MM.1S (cell line): ENCODE data around the gene LRRC70.

Experiments used
- DNase-seq: peaks from one replicate; pipeline ENCODE4 v3.0.0-alpha.2; 2015
- H2AFZ ChIP-seq: fragments of 300-600 bp; sonication (generic); 2 replicates; pipeline ENCODE4 v1.6.0; 2016; ENCODE audit warnings: antibody characterized with exemption, low read length
- H3F3A ChIP-seq: fragments of 300-600 bp; sonication (generic); 2 replicates; pipeline ENCODE4 v1.6.1; 2016; ENCODE audit warnings: mild to moderate bottlenecking, antibody characterized with exemption, low read length, moderate library complexity, mixed read lengths; ENCODE audit not compliant: insufficient read depth
- H3K27ac ChIP-seq: fragments of 300-600 bp; sonication (generic); 2 replicates; pipeline ENCODE4 v1.5.1; 2016; ENCODE audit warnings: mild to moderate bottlenecking, low read length
- H3K27me3 ChIP-seq: fragments of 300-600 bp; sonication (generic); replicated peaks from 2 replicates; pipeline ENCODE4 v1.6.0; 2016; ENCODE audit warnings: low read length; ENCODE audit not compliant: insufficient read depth
- H3K36me3 ChIP-seq: fragments of 300-600 bp; sonication (generic); replicated peaks from 2 replicates; pipeline ENCODE4 v1.6.1; 2016; ENCODE audit warnings: mild to moderate bottlenecking, low read length, mixed read lengths; ENCODE audit not compliant: insufficient read depth
- H3K4me1 ChIP-seq: fragments of 300-600 bp; sonication (generic); 2 replicates; pipeline ENCODE4 v1.6.1; 2016; ENCODE audit warnings: low read length, mixed read lengths
- H3K4me2 ChIP-seq: fragments of 300-600 bp; sonication (generic); 2 replicates; pipeline ENCODE4 v1.6.0; 2016; ENCODE audit warnings: low read depth, low read length
- H3K4me3 ChIP-seq: fragments of 300-600 bp; sonication (generic); 2 replicates; pipeline ENCODE4 v1.5.1; 2016; ENCODE audit warnings: low read length, mixed read lengths
- H3K79me2 ChIP-seq: fragments of 300-600 bp; sonication (generic); 2 replicates; pipeline ENCODE4 v1.6.1; 2016; ENCODE audit warnings: mixed run types, low read length, mixed read lengths
- H3K9ac ChIP-seq: fragments of 300-600 bp; sonication (generic); 2 replicates; pipeline ENCODE4 v1.6.1; 2016; ENCODE audit warnings: low read length, mixed read lengths
- H3K9me2 ChIP-seq: fragments of 300-600 bp; sonication (generic); replicated peaks from 2 replicates; pipeline ENCODE4 v1.6.1; 2016; ENCODE audit warnings: mild to moderate bottlenecking, low read length, mixed read lengths; ENCODE audit not compliant: insufficient read depth
- H3K9me3 ChIP-seq: fragments of 300-600 bp; sonication (generic); replicated peaks from 2 replicates; pipeline ENCODE4 v1.6.1; 2016; ENCODE audit warnings: mild to moderate bottlenecking, low read length, mixed read lengths; ENCODE audit not compliant: insufficient read depth
- H4K20me1 ChIP-seq: fragments of 300-600 bp; sonication (generic); 2 replicates; pipeline ENCODE4 v1.6.1; 2016; ENCODE audit warnings: mild to moderate bottlenecking, low read length, moderate library complexity, mixed read lengths; ENCODE audit not compliant: insufficient read depth
- CTCF ChIP-seq: fragments of 300-600 bp; sonication (generic); IDR thresholded peaks from 2 replicates; pipeline ENCODE4 v1.5.1; 2016; ENCODE audit warnings: antibody characterized with exemption, low read length, mixed read lengths
- EZH2 ChIP-seq: fragments of 300-600 bp; sonication (generic); optimal IDR thresholded peaks from 2 replicates; pipeline ENCODE3; 2017; ENCODE audit warnings: low read depth, mild to moderate bottlenecking, antibody characterized with exemption, low read length, mixed read lengths
- EZH2phosphoT487 ChIP-seq: fragments of 300-600 bp; sonication (generic); IDR thresholded peaks from 2 replicates; pipeline ENCODE4 v1.6.1; 2018; ENCODE audit warnings: antibody characterized with exemption, low read length

LRRC70 gene

GRCh38 chr5:62593331-62593730 is 14.7 kb downstream of the LRRC70 start:
- Histone ChIP-seq H3K9me3 (no peaks in the 10 kb centered on the region), H3K4me1 (peaks cover 18% of the 10 kb centered on the region), H3K9me2 (no peaks in the 10 kb centered on the region), H2AFZ (no peak overlapping the region), H4K20me1 (no peaks in the 10 kb centered on the region), H3K27me3 (no peaks in the 10 kb centered on the region), H3K9ac (no peak overlapping the region), H3K27ac (no peak overlapping the region), H3K36me3 (0 out of 2 replicates have a peak, but pooled peaks cover 2% of the 10 kb centered on the region), H3K4me2 (no peak overlapping the region), H3K4me3 (no peak overlapping the region), H3K79me2 (0 out of 2 replicates have a peak, but pooled peaks cover 8% of the 10 kb centered on the region), H3F3A (no peaks in the 10 kb centered on the region)
- DNase-seq = no peak
- no peak for TF ChIP-seq CTCF
- TF ChIP-seq EZH2 = no peak
- no peak for TF ChIP-seq EZH2phosphoT487

- H4K20me1 ChIP-seq = no peaks in the 10 kb centered on the region
- no peaks in the 10 kb centered on the region for H3K9me3 ChIP-seq
- H3K9me2 ChIP-seq = no peaks in the 10 kb centered on the region
- no peak for DNase-seq
- H3K36me3 ChIP-seq = 0 out of 2 replicates have a peak, but pooled peaks cover 2% of the 10 kb centered on the region
- H3F3A ChIP-seq = peaks cover 9% of the 10 kb centered on the region
- no peak overlapping the region for H3K9ac ChIP-seq
- H3K4me1 ChIP-seq = peaks cover 19% of the 10 kb centered on the region
- TF ChIP-seq EZH2 = no peak
- no peak for TF ChIP-seq CTCF
- TF ChIP-seq EZH2phosphoT487 = no peak
- H3K79me2 ChIP-seq = no peaks in the 10 kb centered on the region
- H3K27me3 ChIP-seq = no peaks in the 10 kb centered on the region
- H3K4me2 ChIP-seq = no peak overlapping the region
- no peak overlapping the region for H2AFZ ChIP-seq
- H3K4me3 ChIP-seq = no peak overlapping the region
- H3K27ac ChIP-seq = no peak overlapping the region
These were observed 15.9 kb downstream of the LRRC70 start for GRCh38 chr5:62594364-62594984.

GRCh38 chr5:62596096-62596495 is 17.5 kb downstream of the LRRC70 start:
- Histone ChIP-seq H3K4me1 (peaks cover 34% of the 10 kb centered on the region), H3K9me2 (no peaks in the 10 kb centered on the region), H3K27ac (no peak overlapping the region), H3K79me2 (no peaks in the 10 kb centered on the region), H3K27me3 (no peaks in the 10 kb centered on the region), H3K9me3 (no peaks in the 10 kb centered on the region), H3F3A (peaks cover 25% of the 10 kb centered on the region), H4K20me1 (no peaks in the 10 kb centered on the region), H2AFZ (no peak overlapping the region), H3K9ac (no peak overlapping the region), H3K4me2 (no peak overlapping the region), H3K4me3 (no peak overlapping the region), H3K36me3 (0 out of 2 replicates have a peak, but pooled peaks cover 2% of the 10 kb centered on the region)
- TF ChIP-seq EZH2phosphoT487 (no peak), CTCF (no peak), EZH2 (no peak)
- no peak for DNase-seq
